ENCODE results near the gene TSEN15.

The TSEN15 gene

GRCh38 chr1:184014271-184014670, 37.3 kb upstream of the TSEN15 start:
- Histone ChIP-seq H2AFZ (ENCODE audit: low read depth, low read length, severe bottlenecking) (no peak overlapping the region), H3K27me3 (ENCODE audit: low read length) (no peaks in the 10 kb centered on the region), H3K9me2 (replicated peaks; ENCODE audit: insufficient read depth, low read length) (no peaks in the 10 kb centered on the region), H4K20me1 (ENCODE audit: low read depth, low read length) (no peaks in the 10 kb centered on the region), H3F3A (ENCODE audit: insufficient read depth) (no peaks in the 10 kb centered on the region), H3K4me2 (ENCODE audit: low read depth, low read length, poor library complexity, severe bottlenecking) (no peak overlapping the region), H3K27ac (ENCODE audit: low read depth, low read length) (no peak overlapping the region), H3K36me3 (ENCODE audit: low read length) (no peaks in the 10 kb centered on the region), H3K9ac (ENCODE audit: low read length) (no peak overlapping the region), H3K4me3 (ENCODE audit: insufficient read depth, low read length, poor library complexity, severe bottlenecking) (no peak overlapping the region), H3K9me3 (ENCODE audit: insufficient read depth, low read length) (no peaks in the 10 kb centered on the region), H3K79me2 (ENCODE audit: insufficient read depth, low read length) (no peaks in the 10 kb centered on the region)
- TF ChIP-seq CTCF (IDR thresholded peaks at IDR 0.05; ENCODE audit: insufficient read depth, low read length, poor library complexity, severe bottlenecking): no peak
- no peak for TF ChIP-seq EZH2phosphoT487 (conservative IDR thresholded peaks at IDR 0.05; ENCODE audit: low read length)

- Histone ChIP-seq H3K36me3 (ENCODE audit: low read length) (no peaks in the 10 kb centered on the region), H3K27ac (ENCODE audit: low read depth, low read length) (no peak overlapping the region), H3K9me2 (replicated peaks; ENCODE audit: insufficient read depth, low read length) (no peaks in the 10 kb centered on the region), H3K9me3 (ENCODE audit: insufficient read depth, low read length) (no peaks in the 10 kb centered on the region), H3K9ac (ENCODE audit: low read length) (no peak overlapping the region), H3F3A (ENCODE audit: insufficient read depth) (no peaks in the 10 kb centered on the region), H3K4me2 (ENCODE audit: low read depth, low read length, poor library complexity, severe bottlenecking) (no peak overlapping the region), H3K79me2 (ENCODE audit: insufficient read depth, low read length) (no peaks in the 10 kb centered on the region), H3K27me3 (ENCODE audit: low read length) (no peaks in the 10 kb centered on the region), H2AFZ (ENCODE audit: low read depth, low read length, severe bottlenecking) (no peak overlapping the region), H4K20me1 (ENCODE audit: low read depth, low read length) (no peaks in the 10 kb centered on the region), H3K4me3 (ENCODE audit: insufficient read depth, low read length, poor library complexity, severe bottlenecking) (no peak overlapping the region)
- TF ChIP-seq CTCF (IDR thresholded peaks at IDR 0.05; ENCODE audit: insufficient read depth, low read length, poor library complexity, severe bottlenecking): no peak
- TF ChIP-seq EZH2phosphoT487 (conservative IDR thresholded peaks at IDR 0.05; ENCODE audit: low read length): no peak
These were observed 35.4 kb upstream of the TSEN15 start for GRCh38 chr1:184016169-184016568.

GRCh38 chr1:184017306-184017705, 34.2 kb upstream of the TSEN15 start:
- H4K20me1 ChIP-seq (ENCODE audit: low read depth, low read length): no peaks in the 10 kb centered on the region
- no peaks in the 10 kb centered on the region for H3F3A ChIP-seq (ENCODE audit: insufficient read depth)
- no peak overlapping the region for H3K27ac ChIP-seq (ENCODE audit: low read depth, low read length)
- no peaks in the 10 kb centered on the region for H3K9me2 ChIP-seq (replicated peaks; ENCODE audit: insufficient read depth, low read length)
- TF ChIP-seq CTCF (IDR thresholded peaks at IDR 0.05; ENCODE audit: insufficient read depth, low read length, poor library complexity, severe bottlenecking) (no peak), EZH2phosphoT487 (conservative IDR thresholded peaks at IDR 0.05; ENCODE audit: low read length) (no peak)
- H3K36me3 ChIP-seq (ENCODE audit: low read length): no peaks in the 10 kb centered on the region
- H3K4me3 ChIP-seq (ENCODE audit: insufficient read depth, low read length, poor library complexity, severe bottlenecking): no peak overlapping the region
- H3K27me3 ChIP-seq (ENCODE audit: low read length): no peaks in the 10 kb centered on the region
- no peak overlapping the region for H2AFZ ChIP-seq (ENCODE audit: low read depth, low read length, severe bottlenecking)
- H3K9ac ChIP-seq (ENCODE audit: low read length): no peak overlapping the region
- H3K9me3 ChIP-seq (ENCODE audit: insufficient read depth, low read length): no peaks in the 10 kb centered on the region
- no peak overlapping the region for H3K4me2 ChIP-seq (ENCODE audit: low read depth, low read length, poor library complexity, severe bottlenecking)
- no peaks in the 10 kb centered on the region for H3K79me2 ChIP-seq (ENCODE audit: insufficient read depth, low read length)

Data from SU-DHL-6 (cell line).